HG02885 (cell line): ENCODE data around the gene FAM13A.

Source experiments
- ATAC-seq: cut with Tn5 transposase; IDR thresholded peaks from one replicate; pipeline ENCODE4 v1.9.1; 2021; ENCODE audit warnings: mild to moderate bottlenecking; ENCODE audit not compliant: unreplicated experiment, poor library complexity

The FAM13A gene

DNA sequence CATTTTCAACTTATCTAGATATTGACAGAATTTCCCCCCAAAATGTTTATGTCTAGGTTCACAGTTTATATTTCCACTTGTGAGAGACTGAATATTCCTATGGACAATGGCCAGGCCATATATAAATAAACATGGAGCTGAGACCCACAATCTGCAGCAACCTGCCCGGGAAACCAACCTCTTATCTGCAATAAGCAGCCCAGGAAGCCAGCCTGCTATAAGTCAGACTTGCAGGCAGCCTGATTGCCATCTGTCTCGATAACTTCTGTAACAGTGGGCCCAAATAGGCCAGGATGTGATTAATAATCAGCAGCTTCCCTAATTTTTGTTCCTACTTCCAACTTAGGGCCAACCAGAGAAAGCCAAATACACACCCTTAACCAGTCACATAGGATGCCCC lies 354.2 kb downstream of the FAM13A start:
- ATAC-seq: no peak

GRCh38 chr4:88698519-88698918 lies 358.5 kb downstream of the FAM13A start:
- no peak for ATAC-seq

DNA sequence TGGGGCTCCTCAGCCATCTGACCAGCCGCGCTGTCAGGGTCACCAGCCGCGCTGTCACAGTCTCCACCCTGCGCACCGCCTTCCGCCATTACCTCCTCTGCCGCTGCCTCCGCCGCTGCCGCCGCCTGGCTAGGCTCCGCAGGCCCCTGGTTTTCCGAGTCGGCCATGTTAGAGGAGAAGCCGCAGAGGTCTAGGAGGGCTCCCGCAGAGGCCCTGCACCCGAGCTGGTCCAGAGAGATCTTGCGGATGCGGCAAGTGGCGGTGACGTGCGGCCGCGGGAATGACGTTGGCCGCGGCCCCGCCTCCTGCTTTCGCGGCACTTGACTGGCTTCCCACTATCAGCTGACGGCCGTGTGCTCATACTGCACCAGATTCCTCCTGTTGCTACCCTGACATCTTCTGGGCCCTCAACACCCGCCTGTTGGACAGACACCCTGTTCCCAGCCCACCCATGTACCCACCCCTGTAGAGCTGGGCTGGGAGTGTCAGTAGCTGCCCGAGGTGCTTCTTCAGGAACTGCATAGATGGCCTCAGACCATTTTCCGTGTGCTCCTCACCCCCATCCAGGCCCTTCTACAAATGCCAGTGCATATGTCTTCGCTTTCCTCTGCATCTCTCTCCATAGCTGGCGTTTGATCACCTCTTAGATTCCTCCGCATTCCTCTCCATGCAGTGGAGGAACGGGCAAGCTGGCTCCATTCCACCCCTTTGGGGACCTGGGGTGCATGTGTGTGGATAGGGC lies 359.2 kb downstream of the FAM13A start, which contains the start of gene NAP1L5:
Gene NAP1L5, minus strand, starts transcription at position 242 of the 742 bp plus-strand sequence. Its CDS starts 75 bp downstream, at position 167.
- ATAC-seq: peak; percentile 93

DNA sequence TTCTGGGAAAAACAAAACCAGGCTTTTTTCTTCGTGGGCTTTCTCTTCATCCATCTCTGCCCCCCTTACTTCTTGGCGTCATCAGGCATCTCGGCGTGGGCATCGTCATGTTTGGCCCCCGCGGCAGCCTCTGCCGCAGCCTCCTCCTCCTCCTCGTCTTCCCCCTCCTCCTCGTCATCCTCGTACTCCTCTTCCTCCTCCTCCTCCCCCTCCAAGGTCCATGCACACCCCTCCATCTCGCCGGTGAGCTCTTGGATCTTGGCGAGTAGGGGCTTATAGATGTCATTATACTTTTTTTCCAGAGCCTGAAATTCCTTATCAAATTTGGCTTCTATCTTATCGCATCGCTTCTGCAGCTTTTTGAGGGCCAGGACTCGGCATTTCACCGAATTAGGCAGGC lies 359.8 kb downstream of the FAM13A start:
- ATAC-seq: peak; percentile 29

- no peak for ATAC-seq
Observed at GRCh38 chr4:88696630-88697029, 360.4 kb downstream of the FAM13A start.

DNA sequence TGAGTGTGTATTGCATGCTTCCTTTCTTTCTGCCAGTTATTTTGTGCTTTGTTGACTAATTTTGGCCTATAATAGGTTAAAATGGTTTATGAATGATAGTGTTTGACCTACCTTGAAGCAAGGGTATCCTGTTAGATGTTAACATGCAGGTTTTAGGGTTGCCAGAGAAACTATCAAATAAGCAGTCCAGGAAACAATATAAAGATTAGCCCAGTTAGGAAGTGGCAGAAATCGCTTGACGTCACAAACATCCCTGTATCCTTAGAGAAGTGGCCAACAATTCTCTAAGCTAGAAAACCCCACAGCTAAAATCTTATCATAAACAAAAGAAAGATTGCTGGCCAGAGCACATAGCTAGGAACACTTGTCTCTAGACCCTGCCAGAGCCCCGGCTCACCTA lies 363.2 kb downstream of the FAM13A start:
- ATAC-seq: no peak

GRCh38 chr4:88690355-88690754 lies 366.6 kb downstream of the FAM13A start:
- no peak for ATAC-seq

- ATAC-seq: no peak
Observed at GRCh38 chr4:88681209-88681608, 375.8 kb downstream of the FAM13A start.
